HEK293T (cell line): ENCODE measurements around the gene NFAT5.

ENCODE experiments used
- BHLHE40 ChIP-seq: fragments of 450-650 bp; IDR thresholded peaks from 2 replicates; pipeline ENCODE4 v1.6.1; 2016; ENCODE audit warnings: mild to moderate bottlenecking, moderate library complexity, borderline replicate concordance
- ELF4 ChIP-seq: fragments of 450-650 bp; IDR thresholded peaks from 2 replicates; pipeline ENCODE4 v1.6.1; 2017; ENCODE audit warnings: antibody characterized with exemption
- FOXA1 ChIP-seq: fragments of 450-650 bp; IDR thresholded peaks from 2 replicates; pipeline ENCODE4 v1.6.1; 2016; ENCODE audit warnings: mild to moderate bottlenecking
- FOXK2 ChIP-seq: fragments of 450-650 bp; IDR thresholded peaks from 2 replicates; pipeline ENCODE4 v1.6.1; 2016; ENCODE audit warnings: mild to moderate bottlenecking
- FOXM1 ChIP-seq: fragments of 450-650 bp; IDR thresholded peaks from 2 replicates; pipeline ENCODE4 v1.6.1; 2017; ENCODE audit warnings: mild to moderate bottlenecking, borderline replicate concordance
- HDGF ChIP-seq: fragments of 450-650 bp; IDR thresholded peaks from 2 replicates; pipeline ENCODE4 v1.6.1; 2017; ENCODE audit warnings: antibody characterized with exemption, borderline replicate concordance
- L3MBTL2 ChIP-seq: fragments of 450-650 bp; conservative IDR thresholded peaks from 2 replicates; pipeline ENCODE4 v1.6.1; 2016; ENCODE audit warnings: mild to moderate bottlenecking
- LEF1 ChIP-seq: fragments of 450-650 bp; IDR thresholded peaks from 2 replicates; pipeline ENCODE4 v1.6.1; 2017; ENCODE audit warnings: mild to moderate bottlenecking, borderline replicate concordance
- NFRKB ChIP-seq: fragments of 450-650 bp; IDR thresholded peaks from 2 replicates; pipeline ENCODE4 v1.6.1; 2016; ENCODE audit warnings: mild to moderate bottlenecking, moderate library complexity
- PKNOX1 ChIP-seq: fragments of 450-650 bp; IDR thresholded peaks from 2 replicates; pipeline ENCODE4 v1.6.1; 2016
- SP1 ChIP-seq: fragments of 450-650 bp; IDR thresholded peaks from 2 replicates; pipeline ENCODE4 v1.6.1; 2017
- SUZ12 ChIP-seq: fragments of 450-650 bp; IDR thresholded peaks from 2 replicates; pipeline ENCODE4 v1.6.1; 2016; ENCODE audit warnings: mild to moderate bottlenecking
- TARDBP ChIP-seq: fragments of 450-650 bp; IDR thresholded peaks from 2 replicates; pipeline ENCODE4 v1.6.1; 2016
- ZNF384 ChIP-seq: fragments of 450-650 bp; IDR thresholded peaks from 2 replicates; pipeline ENCODE4 v1.6.1; 2016

GRCh38 chr16:69709456-69710084 is 143.8 kb downstream of the NFAT5 start:
- no peak for TF ChIP-seq NFRKB
- TF ChIP-seq SP1: no peak
- no peak for TF ChIP-seq ELF4
- no peak for TF ChIP-seq SUZ12
- no peak for TF ChIP-seq LEF1
- TF ChIP-seq BHLHE40: no peak
- TF ChIP-seq HDGF: no peak
- TF ChIP-seq TARDBP: no peak
- TF ChIP-seq FOXK2: no peak
- TF ChIP-seq FOXA1: no peak
- no peak for TF ChIP-seq L3MBTL2
- no peak for TF ChIP-seq FOXM1
- no peak for TF ChIP-seq PKNOX1
- no peak for TF ChIP-seq ZNF384
